WERI-Rb-1 (cell line): ENCODE results near the gene GP5.

ENCODE experiments used
- DNase-seq: peaks from one replicate; pipeline ENCODE4 v3.0.0-alpha.2; 2020
- H3K27ac ChIP-seq: fragments of 250-450 bp; sonication (Bioruptor Pico); 2 replicates; pipeline ENCODE4 v1.5.1; 2020; ENCODE audit warnings: mild to moderate bottlenecking, moderate library complexity
- H3K27me3 ChIP-seq: fragments of 250-450 bp; sonication (Bioruptor Pico); 2 replicates; pipeline ENCODE4 v1.5.1; 2021; ENCODE audit warnings: mild to moderate bottlenecking, low read depth, moderate library complexity; ENCODE audit not compliant: insufficient read depth, severe bottlenecking
- H3K36me3 ChIP-seq: fragments of 250-450 bp; sonication (Bioruptor Pico); 2 replicates; pipeline ENCODE4 v1.5.1; 2020; ENCODE audit warnings: mild to moderate bottlenecking, moderate library complexity
- H3K4me3 ChIP-seq: 2 replicates; pipeline ENCODE4 v1.5.1; 2011; ENCODE audit warnings: low read depth, mild to moderate bottlenecking, control low read depth, low read length
- H3K9me3 ChIP-seq: fragments of 250-450 bp; sonication (Bioruptor Pico); 2 replicates; pipeline ENCODE4 v1.5.1; 2021; ENCODE audit warnings: mild to moderate bottlenecking, moderate library complexity; ENCODE audit not compliant: severe bottlenecking
- TF ChIP-seq, protein P1 (sequence below): IDR thresholded peaks from 2 replicates; pipeline ENCODE4 v1.5.1; 2011; ENCODE audit warnings: low read depth, mild to moderate bottlenecking, control low read depth, inconsistent platforms, low read length

GP5 gene, protein sequence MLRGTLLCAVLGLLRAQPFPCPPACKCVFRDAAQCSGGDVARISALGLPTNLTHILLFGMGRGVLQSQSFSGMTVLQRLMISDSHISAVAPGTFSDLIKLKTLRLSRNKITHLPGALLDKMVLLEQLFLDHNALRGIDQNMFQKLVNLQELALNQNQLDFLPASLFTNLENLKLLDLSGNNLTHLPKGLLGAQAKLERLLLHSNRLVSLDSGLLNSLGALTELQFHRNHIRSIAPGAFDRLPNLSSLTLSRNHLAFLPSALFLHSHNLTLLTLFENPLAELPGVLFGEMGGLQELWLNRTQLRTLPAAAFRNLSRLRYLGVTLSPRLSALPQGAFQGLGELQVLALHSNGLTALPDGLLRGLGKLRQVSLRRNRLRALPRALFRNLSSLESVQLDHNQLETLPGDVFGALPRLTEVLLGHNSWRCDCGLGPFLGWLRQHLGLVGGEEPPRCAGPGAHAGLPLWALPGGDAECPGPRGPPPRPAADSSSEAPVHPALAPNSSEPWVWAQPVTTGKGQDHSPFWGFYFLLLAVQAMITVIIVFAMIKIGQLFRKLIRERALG

DNA sequence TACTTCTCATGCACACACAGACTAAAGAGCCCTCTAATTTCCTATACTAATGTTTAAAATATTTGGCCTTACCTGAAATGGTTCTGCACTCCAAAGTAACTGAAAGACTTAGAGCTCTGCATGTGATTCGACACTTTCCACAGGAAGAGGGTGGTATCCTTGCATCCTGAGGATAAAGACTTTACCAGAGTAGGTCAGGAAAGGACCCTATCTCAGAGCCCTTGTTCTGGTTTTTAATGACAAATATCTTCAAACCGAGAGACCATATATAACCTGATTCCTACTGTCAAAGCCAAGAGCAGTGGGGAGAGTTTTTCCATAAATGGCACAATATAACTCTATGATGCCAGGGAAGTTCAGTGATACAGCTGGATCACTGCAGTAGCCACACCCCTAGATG, at the start of gene GP5:
GP5 (minus strand) TSS at position 101 of the 400 bp plus-strand sequence. CDS start 984 bp downstream, outside the sequence.
- no peak within 1 kb of the TSS for H3K27ac ChIP-seq
- TF ChIP-seq, protein P1, sequence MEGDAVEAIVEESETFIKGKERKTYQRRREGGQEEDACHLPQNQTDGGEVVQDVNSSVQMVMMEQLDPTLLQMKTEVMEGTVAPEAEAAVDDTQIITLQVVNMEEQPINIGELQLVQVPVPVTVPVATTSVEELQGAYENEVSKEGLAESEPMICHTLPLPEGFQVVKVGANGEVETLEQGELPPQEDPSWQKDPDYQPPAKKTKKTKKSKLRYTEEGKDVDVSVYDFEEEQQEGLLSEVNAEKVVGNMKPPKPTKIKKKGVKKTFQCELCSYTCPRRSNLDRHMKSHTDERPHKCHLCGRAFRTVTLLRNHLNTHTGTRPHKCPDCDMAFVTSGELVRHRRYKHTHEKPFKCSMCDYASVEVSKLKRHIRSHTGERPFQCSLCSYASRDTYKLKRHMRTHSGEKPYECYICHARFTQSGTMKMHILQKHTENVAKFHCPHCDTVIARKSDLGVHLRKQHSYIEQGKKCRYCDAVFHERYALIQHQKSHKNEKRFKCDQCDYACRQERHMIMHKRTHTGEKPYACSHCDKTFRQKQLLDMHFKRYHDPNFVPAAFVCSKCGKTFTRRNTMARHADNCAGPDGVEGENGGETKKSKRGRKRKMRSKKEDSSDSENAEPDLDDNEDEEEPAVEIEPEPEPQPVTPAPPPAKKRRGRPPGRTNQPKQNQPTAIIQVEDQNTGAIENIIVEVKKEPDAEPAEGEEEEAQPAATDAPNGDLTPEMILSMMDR: no peak
- no peak for DNase-seq
- no peaks in the 10 kb centered on the region for H3K27me3 ChIP-seq
- no peaks in the 10 kb centered on the region for H3K9me3 ChIP-seq
- no peak within 1 kb of the TSS for H3K4me3 ChIP-seq
- no peaks in the 10 kb centered on the region for H3K36me3 ChIP-seq

DNA sequence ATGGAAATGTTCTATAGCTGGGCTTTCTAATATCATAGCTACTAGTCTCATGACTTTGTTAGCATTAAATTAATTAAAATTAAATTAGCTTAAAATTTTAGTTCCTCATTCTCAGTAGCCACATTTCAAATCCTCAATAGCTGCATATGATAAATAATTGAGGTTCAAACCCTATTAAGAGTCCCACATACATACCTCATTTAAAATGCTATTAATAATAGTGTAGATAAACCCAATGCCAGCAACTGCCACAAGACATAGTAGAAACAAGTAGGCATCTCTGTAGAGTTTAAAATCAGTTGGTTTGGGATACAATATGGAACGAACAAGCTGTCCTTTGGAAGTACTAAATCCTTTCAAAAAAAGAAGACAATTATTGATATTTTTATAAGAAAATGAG, 48.6 kb upstream of the GP5 start:
- no peak for DNase-seq
- TF ChIP-seq, protein P1: no peak
- Histone ChIP-seq H3K27ac (no peak overlapping the region), H3K4me3 (no peak overlapping the region), H3K9me3 (no peaks in the 10 kb centered on the region), H3K36me3 (peaks cover 5% of the 10 kb centered on the region), H3K27me3 (no peaks in the 10 kb centered on the region)

DNA sequence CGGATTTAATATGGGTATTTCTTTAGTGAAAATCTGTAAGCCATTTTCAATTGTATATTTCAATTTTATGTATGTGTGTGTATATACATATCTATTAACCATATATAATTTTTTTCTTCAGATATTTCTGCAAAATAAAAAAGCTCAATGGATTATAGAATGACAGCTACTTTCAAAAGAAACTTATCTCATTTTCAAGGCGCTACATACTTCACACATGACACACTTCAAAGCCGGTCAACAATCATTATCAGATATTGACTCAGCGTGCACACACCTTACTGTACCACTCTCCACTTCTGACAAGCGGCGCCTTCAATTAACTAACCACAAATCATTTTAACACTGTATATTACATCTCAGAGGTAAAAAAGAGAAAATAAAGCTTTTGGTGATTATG, 48.1 kb upstream of the GP5 start:
- no peak for DNase-seq
- Histone ChIP-seq H3K27me3 (no peaks in the 10 kb centered on the region), H3K27ac (no peak overlapping the region), H3K36me3 (peaks cover 5% of the 10 kb centered on the region), H3K4me3 (no peak overlapping the region), H3K9me3 (no peaks in the 10 kb centered on the region)
- TF ChIP-seq, protein P1: no peak

DNA sequence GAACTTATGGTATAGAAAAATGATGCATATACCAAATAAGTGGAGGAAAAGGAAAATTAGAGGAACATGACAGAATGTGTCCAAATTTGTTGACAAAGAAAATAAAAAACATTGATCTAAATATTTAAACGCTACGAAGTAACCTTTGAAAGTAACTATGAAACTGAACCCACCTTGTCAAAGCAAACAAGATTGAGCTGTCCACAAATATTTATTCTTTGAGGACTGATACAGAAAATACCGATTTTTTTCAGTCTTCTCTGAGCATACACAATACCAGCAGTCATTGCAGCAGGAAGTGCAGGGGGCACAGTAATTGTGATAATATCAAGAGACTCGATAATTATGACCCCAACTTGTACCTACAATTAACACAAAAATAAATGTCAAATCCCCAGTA, 47.7 kb upstream of the GP5 start:
- no peaks in the 10 kb centered on the region for H3K9me3 ChIP-seq
- H3K4me3 ChIP-seq: no peak overlapping the region
- H3K27me3 ChIP-seq: no peaks in the 10 kb centered on the region
- H3K36me3 ChIP-seq: peaks cover 5% of the 10 kb centered on the region
- H3K27ac ChIP-seq: no peak overlapping the region
- DNase-seq: no peak
- TF ChIP-seq, protein P1: no peak

DNA sequence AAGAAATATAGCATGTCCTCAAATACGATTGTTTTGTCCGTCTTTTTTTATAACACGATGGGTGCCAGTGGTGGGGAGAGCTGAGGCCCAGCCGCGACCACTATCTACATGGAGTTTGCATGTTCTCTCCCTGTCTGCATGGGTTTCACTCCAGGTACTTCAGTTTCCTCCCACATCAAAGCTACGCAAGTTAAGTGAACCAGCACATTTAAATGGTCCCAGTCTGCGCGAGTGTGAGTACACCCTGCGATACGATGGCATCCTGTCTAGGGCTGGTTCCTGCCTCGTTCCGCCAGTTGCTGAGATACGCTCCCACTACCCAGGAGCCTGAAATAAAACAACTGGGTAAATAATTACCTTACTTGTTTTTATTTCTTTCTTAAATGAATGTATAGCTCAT, 47.1 kb upstream of the GP5 start:
- H3K9me3 ChIP-seq: no peaks in the 10 kb centered on the region
- TF ChIP-seq, protein P1: no peak
- no peaks in the 10 kb centered on the region for H3K27me3 ChIP-seq
- H3K36me3 ChIP-seq: peaks cover 5% of the 10 kb centered on the region
- no peak overlapping the region for H3K4me3 ChIP-seq
- DNase-seq: no peak
- H3K27ac ChIP-seq: no peak overlapping the region
